NCI-H526 (cell line): ENCODE measurements around the gene NPC1.
"Not testable (repeated sequence)": the region's sequence is repeated elsewhere in the genome, so short reads cannot be mapped to it uniquely, and the experiment has no call there.

Experiments
- DNase-seq, 2 experiments: peaks; one replicate each; lab custom pipeline; 2025; lab: John Stamatoyannopoulos, UW

The NPC1 gene

DNA sequence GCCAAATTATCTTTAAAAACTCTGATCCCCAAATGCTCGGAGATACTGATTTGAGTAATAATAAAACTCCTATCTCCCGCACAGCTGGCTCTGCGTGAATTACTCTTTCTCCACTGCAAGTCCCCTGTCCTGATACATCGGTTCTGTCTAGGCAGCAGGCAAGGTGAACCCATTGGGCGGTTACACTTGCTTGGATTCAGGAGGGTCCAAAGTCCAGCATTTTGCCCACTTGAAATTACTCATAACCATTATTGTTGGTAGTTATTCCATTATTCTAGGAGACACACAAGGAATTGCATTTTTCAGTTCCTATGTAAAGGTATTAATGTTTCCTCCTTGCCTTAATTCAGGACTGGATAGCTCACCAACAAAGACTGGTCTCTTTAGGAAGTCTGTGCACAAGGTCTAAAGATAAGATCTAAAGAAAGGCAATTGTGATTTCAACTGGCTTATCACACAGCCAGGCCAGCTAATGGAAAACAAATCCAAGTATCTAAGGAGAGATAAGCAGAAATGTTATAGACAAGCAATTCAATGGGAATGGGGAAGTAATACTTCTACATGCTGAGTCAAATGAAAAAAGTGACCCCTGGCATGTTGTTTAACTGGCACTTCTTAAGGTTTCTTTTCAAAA lies 23.2 kb upstream of the NPC1 start:
- no peak for DNase-seq

DNA sequence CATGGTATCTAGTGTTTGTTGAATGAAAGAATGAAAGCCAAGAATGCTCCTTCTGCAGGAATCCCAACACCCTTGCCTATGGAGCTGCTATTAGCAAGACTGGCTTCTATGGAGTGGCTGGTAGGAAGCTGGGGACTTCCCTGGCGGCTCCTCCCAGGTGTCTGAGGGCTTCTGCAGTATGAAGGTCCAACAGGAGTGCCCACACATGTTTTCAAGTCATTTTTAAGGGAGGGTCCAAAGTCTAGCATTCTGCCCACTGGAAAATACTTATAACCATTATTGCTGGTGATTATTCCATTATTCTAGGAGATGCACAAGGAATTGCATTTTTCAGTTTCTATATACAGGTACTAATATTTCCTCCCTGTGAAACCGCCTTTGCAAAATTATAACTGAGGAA lies 21.9 kb upstream of the NPC1 start:
- DNase-seq = no peak

DNA sequence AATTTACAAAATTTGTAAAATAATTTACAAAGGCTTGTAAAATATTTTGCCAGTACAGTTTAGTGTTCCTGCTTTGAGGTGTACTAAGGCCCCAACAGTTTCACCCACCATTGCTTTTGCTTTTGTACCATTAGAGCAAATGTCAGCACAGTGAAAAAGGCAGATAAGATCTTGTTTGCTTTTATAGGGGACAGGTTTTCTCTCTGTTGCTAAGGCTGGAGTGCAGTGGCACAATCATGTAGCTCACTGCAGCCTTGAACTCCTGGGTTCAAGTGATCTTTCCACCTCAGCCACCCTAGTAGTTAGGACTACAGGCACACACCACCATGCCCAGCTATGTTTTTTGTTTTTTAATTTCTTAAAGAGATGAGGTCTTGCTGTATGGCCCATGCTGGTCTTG lies 19.6 kb upstream of the NPC1 start:
- no peak for DNase-seq

DNA sequence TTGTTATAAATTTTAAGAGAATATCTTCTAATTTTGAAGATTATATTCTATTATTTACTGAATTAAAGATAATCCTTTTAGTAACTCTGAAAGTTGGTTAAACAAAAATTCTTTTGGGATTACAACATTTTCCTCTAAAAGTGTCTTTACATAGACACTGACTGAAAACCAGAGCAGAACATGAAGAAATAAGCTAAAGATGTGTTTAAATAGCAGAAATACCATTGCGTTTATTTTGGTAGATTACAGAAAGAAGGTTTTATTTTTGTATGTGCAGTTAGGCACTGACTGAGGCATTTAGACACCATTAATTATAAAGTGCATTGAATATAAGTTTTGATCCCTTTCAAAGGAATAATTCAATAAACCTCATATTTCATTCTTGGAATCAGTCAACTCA lies 13.5 kb upstream of the NPC1 start:
- no peak for DNase-seq

DNA sequence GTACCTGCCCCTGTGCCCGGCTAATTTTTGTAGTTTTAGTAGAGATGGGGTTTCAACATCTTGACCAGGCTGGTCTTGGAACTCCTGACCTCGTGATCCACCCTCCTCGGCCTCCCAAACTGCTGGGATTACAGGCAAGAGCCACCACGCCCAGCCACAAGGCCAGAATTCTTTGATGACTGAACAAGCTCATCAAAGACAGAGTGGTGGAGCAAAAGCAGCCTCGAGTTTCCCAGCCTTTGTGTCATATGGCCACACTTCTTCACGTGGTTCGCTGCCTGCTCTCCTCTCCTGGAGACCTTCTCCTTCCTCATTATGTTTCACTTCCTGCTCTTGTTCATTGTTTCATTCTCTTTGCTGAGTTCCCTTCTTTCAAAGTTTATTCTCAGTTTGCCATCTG lies 9.9 kb upstream of the NPC1 start:
- no peak for DNase-seq

DNA sequence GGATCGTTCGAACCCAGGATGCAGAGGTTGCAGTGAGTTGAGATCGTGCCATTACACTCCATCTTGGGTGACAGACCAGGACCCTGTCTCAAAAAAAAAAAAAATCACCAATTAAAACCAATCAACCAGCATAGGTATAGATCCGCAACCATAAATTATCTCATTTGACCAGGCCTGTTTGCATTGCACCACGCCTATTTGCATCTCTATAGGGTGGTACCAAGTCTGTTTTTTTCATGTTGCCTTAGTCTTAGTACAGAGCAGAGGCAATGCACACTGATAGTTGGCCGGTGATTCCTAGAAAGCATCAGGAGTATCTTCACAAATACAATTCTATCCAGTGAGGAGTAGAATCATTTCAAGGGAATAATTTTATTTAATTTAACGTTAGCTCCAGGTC lies 9.3 kb upstream of the NPC1 start:
- DNase-seq = peak in 1 of 2 experiments; percentile 25

DNA sequence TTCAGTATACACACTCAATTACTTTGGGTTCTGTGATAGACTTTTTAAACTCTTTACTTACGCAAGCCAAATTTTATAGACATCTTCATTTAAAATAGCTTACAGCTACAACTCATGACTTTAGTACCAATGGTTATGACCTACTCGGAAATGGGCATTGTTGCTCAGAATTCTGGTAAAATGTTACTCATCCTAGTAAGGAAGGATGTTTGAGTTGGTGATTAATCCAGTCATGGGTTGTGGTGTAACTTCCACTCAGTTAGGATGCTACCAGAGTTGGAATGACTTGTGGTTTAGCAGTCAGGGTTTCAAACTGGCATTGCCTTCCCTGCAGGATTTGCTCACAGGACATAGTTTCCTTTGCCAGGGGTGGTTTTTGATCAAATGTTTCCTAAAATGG lies 7.4 kb upstream of the NPC1 start:
- DNase-seq = no peak

DNA sequence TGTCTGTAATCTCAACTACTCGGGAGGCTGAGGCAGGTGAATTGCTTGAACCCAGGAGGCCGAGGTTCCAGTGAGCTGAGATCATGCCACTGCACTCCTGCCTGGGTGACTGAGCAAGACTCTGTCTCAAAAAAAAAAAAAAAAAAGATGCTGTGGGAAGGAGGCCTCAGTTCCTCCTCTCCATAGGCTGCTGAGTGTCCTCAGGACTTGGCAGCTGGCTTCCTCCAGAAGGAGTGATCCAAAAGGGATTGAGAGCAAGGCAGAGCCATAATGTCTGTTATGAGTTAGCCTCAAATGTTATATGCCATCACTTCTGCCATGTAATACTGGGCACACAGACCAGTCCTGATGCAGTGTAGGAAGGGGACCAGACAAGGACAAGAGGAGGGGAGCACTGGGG lies 6.6 kb upstream of the NPC1 start:
- DNase-seq = no peak

DNA sequence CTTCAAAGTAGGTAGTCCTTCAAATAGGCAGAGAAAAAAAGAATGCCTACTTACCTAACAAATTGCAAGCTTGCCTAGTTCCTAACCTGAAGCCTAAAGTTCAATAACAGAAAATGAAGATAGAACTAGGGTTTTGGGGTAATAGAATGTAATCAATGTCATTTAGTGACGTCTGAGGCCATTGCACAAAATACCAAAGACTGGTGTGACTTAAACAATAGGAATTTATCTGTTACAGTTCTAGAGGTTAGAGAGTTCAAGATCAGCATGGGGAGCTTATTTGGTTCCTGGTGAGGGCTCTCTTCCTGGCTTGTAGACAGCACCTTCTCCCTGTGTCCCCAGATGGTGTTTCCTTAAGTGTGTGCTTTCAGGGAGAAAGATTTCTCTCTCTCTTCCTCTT lies 4.7 kb upstream of the NPC1 start:
- no peak for DNase-seq

DNA sequence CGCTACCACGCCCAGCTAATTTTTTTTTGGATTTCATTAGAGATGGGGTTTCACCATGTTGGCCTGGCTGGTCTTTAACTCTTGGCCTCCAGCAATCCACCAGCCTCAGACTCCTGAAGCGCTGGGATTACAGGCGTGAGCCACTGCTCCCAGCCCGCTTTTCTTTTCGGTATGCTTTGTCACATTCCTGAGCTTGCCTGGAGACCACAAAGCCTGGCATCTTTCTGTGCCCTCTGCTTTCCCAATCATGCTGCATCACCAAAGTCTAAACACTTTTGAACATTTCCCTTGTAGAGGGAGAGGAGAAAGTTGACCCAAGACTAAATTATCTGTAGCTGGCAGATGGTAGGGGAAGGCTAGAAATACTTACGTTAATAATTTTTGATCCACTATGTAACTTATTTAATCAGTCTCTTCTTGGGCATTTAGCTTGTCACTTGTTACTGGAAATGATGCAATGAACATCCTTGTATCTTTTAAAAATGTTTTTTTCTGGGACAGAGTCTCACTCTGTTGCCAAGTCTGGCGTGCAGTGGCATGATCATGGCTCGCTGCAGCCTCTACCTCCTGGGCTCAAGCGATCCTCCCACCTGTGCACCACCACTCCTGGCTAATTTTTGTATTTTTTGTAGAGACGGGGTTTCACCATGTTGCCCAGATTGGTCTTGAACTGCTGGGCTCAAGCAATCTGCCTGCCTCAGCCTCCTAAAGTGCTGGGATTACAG lies 2.7 kb upstream of the NPC1 start:
- no peak for DNase-seq

DNA sequence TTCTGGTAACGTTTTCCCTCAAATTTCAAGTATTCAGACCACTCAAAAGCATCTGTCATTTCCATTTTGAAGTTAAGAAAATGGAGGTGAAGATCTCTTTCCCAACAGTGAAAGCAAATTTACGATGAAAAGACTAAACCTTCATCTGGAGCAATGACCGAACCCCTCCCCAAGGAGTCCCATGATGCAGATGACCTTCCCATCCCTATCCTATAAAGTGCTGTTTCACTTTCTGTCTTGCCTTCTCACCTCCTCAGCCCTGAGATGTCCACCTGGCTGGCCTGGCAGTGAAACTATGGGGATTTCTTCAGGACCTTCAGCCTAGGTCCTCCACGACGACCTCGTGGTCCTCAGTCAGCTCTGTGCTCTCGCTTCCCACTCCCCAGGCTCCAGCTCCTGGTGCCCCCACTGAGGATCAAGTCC lies 925 bp upstream of the NPC1 start:
- DNase-seq = no peak

DNA sequence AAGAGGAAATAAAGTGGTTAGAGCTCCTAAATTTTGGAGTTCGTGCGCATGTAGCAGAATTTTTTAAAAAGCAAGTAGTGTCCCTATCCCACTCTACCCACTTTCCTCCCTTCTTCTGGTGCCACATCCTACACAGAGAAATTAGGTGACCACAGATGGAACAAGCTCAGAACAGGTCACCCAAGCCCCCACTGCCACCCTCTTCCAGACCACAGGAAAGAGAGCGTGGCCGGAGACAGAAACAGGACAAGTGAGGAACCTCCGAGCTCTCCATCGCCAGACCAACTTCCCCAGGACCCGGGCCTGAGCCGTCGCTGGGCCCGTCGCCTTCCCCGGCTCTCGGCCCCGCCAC lies 433 bp downstream of the NPC1 start:
- no peak for DNase-seq

DNA sequence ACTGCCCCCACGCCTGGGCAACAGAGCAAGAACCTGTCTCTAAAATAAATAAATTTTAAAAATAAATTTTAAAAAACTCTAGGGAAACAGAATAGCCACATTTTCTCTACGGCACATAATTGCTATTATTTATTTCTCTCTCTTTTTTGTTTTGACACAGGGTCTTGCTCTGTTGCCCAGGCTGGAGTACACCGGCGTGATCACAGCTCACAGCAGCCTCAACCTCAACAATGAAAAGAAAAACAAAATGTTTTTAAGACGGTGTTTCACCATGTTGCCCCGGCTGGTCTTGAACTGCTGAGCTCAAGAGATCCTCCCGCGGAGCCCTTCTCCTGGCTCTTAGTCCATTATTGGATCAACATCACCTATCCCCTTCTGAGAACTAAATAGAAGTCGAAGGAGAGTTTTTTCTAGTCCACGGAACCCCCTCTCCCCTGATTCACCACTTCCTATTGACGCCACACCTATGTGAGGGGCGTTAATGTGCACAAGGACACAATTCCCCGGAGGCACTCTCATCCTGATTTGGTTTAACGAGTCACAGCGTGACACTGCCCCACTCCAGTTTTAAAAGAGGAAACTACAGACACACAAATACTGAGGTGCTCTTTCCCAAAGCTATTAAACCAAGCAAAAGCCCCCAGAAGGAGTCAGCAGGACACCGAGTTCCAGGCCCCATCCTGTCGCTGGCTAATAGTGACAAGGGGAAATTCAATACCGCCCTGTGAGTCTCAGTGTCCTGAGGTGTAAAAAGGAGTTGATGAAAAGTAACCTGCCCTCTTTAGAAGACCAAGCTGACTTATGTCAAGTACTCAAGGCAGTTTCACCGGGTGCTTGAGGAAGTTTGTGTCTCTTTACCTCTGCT lies 1.1 kb downstream of the NPC1 start:
- peak in 1 of 2 experiments; percentile 19 for DNase-seq

DNA sequence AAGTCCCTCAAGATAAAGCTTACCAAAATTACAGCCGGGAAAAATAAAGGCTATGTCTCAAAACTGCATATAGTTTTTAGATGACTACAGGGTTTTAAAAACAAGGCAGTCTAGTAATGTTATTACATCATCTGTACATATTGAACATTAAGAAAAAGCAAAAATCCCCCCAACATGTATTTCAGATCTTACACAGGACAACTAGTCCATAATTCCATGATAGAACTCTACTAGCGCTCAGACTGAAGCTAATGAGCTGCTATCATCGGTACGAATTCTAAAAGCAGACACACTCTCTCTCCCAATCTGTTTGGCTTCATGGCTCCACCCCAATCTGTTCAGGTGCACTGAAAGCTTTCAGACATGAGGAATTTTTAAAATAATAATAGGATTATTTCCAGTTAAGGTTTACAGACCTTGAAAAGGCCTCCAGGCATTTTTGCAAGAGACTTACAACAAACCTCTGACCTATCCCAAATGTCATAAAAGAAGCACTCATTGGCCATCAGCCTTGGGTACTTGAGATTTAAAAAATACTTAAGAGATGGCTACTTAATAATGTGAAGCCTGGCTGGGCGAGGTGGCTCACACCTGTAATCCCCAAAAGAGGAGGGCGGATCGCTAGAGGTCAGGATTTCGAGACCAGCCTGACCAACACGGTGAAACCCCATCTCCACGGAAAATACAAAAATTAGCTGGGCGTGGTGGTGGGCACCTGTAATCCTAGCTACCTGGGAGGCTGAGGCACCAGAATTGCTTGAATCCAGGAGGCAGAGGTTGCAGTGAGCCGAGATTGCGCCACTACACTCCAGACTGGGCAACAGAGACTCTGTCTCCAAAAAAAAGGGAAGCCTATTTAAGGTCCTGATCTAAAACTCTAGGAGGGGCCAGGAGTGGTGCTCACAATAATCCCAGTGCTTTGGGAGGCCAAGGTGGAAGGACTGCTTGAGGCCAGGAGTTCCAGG lies 2.0 kb downstream of the NPC1 start:
- no peak for DNase-seq

DNA sequence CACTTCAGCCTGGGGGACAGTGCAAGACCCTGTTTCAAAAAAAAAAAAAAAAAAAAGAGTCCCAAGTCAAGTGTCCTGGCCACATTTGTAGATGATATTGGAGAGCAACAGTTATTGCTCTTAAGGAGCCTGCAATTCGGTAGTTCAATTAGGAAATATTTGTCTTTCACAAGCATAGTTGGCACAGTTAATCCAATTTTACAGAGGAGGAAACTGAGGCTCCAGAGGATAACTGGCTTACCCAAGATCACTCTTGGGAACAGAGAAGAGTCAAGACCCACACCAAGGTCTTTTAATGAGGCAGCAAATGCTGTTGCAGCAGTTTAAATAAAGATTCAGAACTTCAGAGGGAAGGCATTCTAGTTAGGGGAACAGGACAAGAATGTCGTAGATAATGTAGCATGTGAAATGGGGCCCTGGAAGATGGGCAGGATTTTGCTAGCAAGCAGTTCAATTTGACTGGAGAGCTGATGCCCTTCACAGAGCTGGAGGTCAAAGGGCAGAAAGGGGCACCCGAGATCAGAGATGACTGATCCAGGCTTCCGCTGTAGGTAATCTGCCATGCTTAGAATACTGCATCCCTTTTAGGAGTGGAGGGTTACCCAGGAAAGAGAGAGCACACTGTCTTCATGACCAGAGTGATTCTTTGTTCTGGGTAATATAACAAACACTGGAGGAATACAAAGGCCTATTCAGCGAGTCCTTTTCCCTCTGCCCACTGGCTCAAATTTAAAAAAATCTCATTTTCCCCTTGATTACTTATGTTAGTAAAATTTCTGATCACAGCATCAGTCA lies 3.0 kb downstream of the NPC1 start:
- DNase-seq = no peak

DNA sequence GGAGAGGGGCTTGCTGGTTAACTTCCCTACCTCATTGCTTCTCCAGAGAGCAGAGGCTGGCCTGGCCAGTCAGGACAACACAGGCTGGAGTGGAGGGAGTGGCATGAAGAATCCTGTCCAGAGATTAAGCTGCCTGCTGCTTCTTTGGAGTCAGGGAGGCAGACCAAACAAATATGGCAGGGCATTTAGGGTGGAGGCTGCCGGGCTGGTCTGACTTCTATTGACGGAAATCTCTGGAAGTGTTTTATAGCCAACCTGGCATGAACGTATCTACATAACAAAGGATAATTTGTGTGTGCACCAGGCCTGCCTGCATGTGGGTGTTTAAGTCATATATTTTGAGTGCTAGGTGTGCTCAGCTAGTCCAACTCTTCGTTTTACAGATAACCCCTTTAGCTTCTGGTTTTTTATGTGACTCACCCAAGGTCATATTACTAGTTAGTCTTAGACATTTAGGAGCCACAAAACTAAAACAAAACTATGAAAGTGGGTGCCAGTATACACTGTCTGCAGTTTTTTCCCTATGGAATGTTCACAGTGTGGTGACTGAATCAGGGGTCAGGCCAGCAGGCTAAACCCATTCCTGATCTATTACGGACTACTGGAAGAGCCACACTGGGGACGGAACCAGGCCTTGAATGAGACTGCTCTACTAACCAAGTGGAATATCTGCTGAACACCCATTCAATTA lies 5.5 kb downstream of the NPC1 start:
- DNase-seq = no peak

DNA sequence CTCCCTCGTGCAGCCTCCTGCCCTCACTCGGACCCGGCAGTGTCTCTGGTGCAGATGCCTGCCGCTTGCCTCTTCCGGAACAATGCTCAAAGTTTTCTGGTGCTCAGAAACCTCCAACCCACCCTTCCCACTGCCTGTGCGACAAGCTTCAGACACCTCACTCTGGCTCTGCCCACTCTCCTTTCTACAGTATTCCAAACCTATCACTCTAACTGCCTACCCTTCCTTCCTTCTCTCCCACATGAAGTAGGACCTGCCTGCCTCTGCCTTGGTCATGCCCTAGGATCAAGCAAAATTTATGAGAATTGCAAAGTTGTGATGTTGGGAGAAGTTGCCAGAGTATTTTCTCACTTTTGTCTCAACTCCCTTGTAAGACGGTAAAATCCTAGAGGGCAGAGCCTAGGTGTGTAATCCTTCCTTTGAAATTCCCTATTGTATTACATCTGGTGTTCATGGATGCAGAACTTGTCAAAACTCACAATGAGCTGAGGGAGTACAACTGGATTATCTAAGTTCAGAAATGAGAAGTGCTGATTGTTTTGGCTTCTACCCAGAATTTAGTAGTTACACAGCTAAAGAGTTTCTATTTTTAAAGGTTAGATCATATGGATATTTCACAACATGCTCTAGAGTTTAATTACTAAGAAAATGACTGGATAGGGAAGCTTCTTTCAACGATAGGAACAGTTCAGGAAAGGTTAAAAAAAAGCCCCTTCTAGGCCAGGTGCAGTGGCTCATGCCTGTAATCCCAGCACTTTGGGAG lies 7.2 kb downstream of the NPC1 start:
- no peak for DNase-seq

DNA sequence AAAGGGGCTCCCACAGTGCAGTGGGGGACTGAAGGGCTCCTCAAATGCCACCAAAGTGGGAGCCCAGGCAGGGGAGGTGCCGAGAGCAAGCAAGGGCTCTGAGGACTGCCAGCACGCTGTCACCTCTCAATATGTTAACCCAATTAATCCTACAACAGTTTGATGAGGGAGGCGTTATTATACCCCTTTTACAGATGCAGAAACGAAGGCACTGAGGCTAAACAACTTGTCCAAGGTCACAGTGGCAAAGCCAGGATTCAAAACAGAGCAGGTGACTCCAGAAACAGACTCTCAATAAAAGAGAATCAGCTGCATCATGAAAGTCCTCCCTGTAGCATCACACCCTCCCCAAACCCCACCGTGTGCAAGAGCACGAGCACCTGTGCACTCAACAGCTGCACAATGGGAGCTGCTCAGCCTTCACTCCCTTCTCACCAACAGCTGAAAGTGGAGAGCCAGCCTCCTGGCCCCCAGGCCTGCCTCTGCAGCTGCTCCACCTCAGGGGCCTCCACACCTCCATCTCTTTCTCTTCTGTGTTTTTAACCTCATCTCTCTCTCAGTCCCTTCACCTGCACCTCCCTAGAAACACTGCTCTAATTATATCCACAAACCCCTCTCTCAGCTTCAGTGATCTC lies 8.1 kb downstream of the NPC1 start:
- DNase-seq = no peak

DNA sequence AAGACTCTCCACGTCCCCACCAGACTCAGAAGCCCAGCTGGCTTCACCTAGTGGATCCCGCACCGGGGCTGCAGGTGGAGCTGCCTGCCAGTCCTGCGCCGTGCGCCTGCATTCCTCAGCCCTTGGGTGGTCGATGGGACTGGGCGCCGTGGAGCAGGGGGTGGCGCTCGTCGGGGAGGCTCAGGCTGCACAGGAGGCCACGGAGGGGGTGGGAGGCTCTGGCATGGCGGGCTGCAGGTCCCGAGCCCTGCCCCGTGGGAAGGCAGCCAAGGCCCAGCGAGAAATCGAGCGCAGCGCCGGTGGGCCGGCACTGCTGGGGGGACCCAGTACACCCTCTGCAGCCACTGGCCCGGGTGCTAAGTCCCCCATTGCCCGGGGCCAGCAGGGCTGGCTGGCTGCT lies 8.8 kb downstream of the NPC1 start:
- DNase-seq = not testable (repeated sequence)
